SK-N-SH (cell line): Measurements from ENCODE around the gene FBXL7. TPM values are rescaled to one million over a fixed set of nuclear protein-coding genes. Genes with fewer than 3 reads are reported as not detected.

ENCODE experiments used
- CTCF ChIA-PET: fragments of 300-600, 350-600 bp; formaldehyde crosslinking; extraction: SDS; loops from one replicate; lab custom pipeline; 2021; lab: Yijun Ruan, JAX
- POLR2A ChIA-PET: fragments of 350-600 bp; sonication (Branson Sonifier 250); formaldehyde crosslinking; extraction: SDS; loops from one replicate; lab custom pipeline; 2020; ENCODE audit warnings: antibody characterized with exemption, inconsistent platforms; lab: Yijun Ruan, JAX
- DNase-seq: peaks from one replicate; pipeline ENCODE4 v3.0.0; 2012
- H2AFZ ChIP-seq: fragments of 200-600 bp; sonication (generic); 2 replicates; pipeline ENCODE4 v1.8.1; 2016; ENCODE audit warnings: antibody characterized with exemption, mild to moderate bottlenecking, low read depth
- H3F3A ChIP-seq: fragments of 200-600 bp; sonication (generic); replicated peaks from 2 replicates; pipeline ENCODE3; 2016; ENCODE audit warnings: antibody characterized with exemption, mild to moderate bottlenecking; ENCODE audit not compliant: insufficient read depth
- H3K27ac ChIP-seq, 2 experiments: fragments of 200-500 bp in 1 of 2; fragments of 200-600 bp in 1 of 2; sonication (Bioruptor generic) in 1 of 2; sonication (generic), shearing (Covaris generic) in 1 of 2; 2 replicates each; pipeline versions ENCODE4 v1.5.1 to v1.6.1; 2014 to 2016; ENCODE audit warnings: low read depth in 2 of 2, inconsistent platforms in 1 of 2, low read length in 1 of 2, mild to moderate bottlenecking in 1 of 2, mixed read lengths in 1 of 2
- H3K27me3 ChIP-seq: fragments of 200-600 bp; sonication (generic), shearing (Covaris generic); 2 replicates; pipeline ENCODE4 v1.6.1; 2016; ENCODE audit warnings: mixed run types; ENCODE audit not compliant: insufficient read depth
- H3K36me3 ChIP-seq, 2 experiments: fragments of 200-500 bp in 1 of 2; fragments of 200-600 bp in 1 of 2; sonication (Bioruptor generic) in 1 of 2; sonication (generic) in 1 of 2; replicated peaks in 1 of 2; 2 replicates each; pipeline versions ENCODE3 to v1.5.1; 2014 to 2016; ENCODE audit warnings: low read length in 1 of 2, mild to moderate bottlenecking in 1 of 2; ENCODE audit not compliant: insufficient read depth in 2 of 2, control insufficient read depth in 1 of 2
- H3K4me1 ChIP-seq, 2 experiments: fragments of 200-500 bp in 1 of 2; fragments of 200-600 bp in 1 of 2; sonication (Bioruptor generic) in 1 of 2; sonication (generic), shearing (Covaris generic) in 1 of 2; 2 replicates each; pipeline versions ENCODE4 v1.5.1 to v1.6.1; 2014 to 2016; ENCODE audit warnings: low read depth in 1 of 2, low read length in 1 of 2, mixed run types in 1 of 2; ENCODE audit not compliant: insufficient read depth in 2 of 2, control insufficient read depth in 1 of 2
- H3K4me2 ChIP-seq: fragments of 200-600 bp; sonication (generic), shearing (Covaris generic); 2 replicates; pipeline ENCODE4 v1.6.1; 2017; ENCODE audit warnings: mixed run types
- H3K4me3 ChIP-seq, 2 experiments: fragments of 200-500 bp in 1 of 2; fragments of 200-600 bp in 1 of 2; sonication (Bioruptor generic) in 1 of 2; sonication (generic), shearing (Covaris generic) in 1 of 2; 2 replicates each; pipeline versions ENCODE4 v1.5.1 to v1.8.1; 2014 to 2016; ENCODE audit warnings: low read depth in 2 of 2, inconsistent platforms in 1 of 2, low read length in 1 of 2, mild to moderate bottlenecking in 1 of 2, mixed read lengths in 1 of 2, moderate library complexity in 1 of 2
- H3K79me2 ChIP-seq: fragments of 200-600 bp; sonication (generic); 2 replicates; pipeline ENCODE4 v1.8.1; 2017; ENCODE audit warnings: mild to moderate bottlenecking; ENCODE audit not compliant: insufficient read depth
- H3K9ac ChIP-seq: fragments of 200-600 bp; sonication (generic); 2 replicates; pipeline ENCODE4 v1.6.1; 2017; ENCODE audit warnings: mixed run types
- H3K9me2 ChIP-seq: fragments of 200-600 bp; sonication (generic); 2 replicates; pipeline ENCODE4 v1.6.1; 2017; ENCODE audit warnings: mixed run types
- H3K9me3 ChIP-seq: fragments of 200-600 bp; sonication (generic); 2 replicates; pipeline ENCODE4 v1.6.1; 2017; ENCODE audit warnings: mixed run types, mild to moderate bottlenecking, moderate library complexity
- H4K20me1 ChIP-seq: fragments of 200-600 bp; sonication (generic); 2 replicates; pipeline ENCODE4 v1.6.1; 2017; ENCODE audit warnings: mild to moderate bottlenecking, mixed run types; ENCODE audit not compliant: insufficient read depth
- CTCF ChIP-seq: fragments of 200-600 bp; sonication (generic); IDR thresholded peaks from 2 replicates; pipeline ENCODE4 v1.6.1; 2017; ENCODE audit warnings: antibody characterized with exemption, mild to moderate bottlenecking, moderate library complexity
- EZH2phosphoT487 ChIP-seq: fragments of 200-600 bp; sonication (generic); IDR thresholded peaks from 2 replicates; pipeline ENCODE4 v1.6.1; 2017; ENCODE audit warnings: low read depth, mixed run types, mild to moderate bottlenecking, antibody characterized with exemption, moderate library complexity, borderline replicate concordance
- GABPA ChIP-seq: IDR thresholded peaks from 2 replicates; pipeline ENCODE4 v1.4.0; 2012; ENCODE audit warnings: low read depth, mild to moderate bottlenecking
- GATA2 ChIP-seq: sonication (generic); formaldehyde crosslinking; IDR thresholded peaks from 2 replicates; pipeline ENCODE4 v1.5.0; 2020; ENCODE audit warnings: mild to moderate bottlenecking, missing genetic modification reagents
- IRF3 ChIP-seq: fragments of 150-350 bp; IDR thresholded peaks from 2 replicates; pipeline ENCODE4 v1.6.1; 2016; ENCODE audit warnings: mild to moderate bottlenecking, low read depth, low read length
- JUND ChIP-seq: IDR thresholded peaks from 2 replicates; pipeline ENCODE4 v1.4.0; 2012
- MEF2A ChIP-seq: IDR thresholded peaks from 2 replicates; pipeline ENCODE4 v1.4.0; 2012; ENCODE audit warnings: low read depth, borderline replicate concordance
- PBX3 ChIP-seq: IDR thresholded peaks from 2 replicates; pipeline ENCODE4; 2012
- POLR2AphosphoS5 ChIP-seq: IDR thresholded peaks from 2 replicates; pipeline ENCODE4 v1.6.1; 2012; ENCODE audit warnings: low read depth, low read length
- RAD21 ChIP-seq: IDR thresholded peaks from 2 replicates; pipeline ENCODE4 v1.6.1; 2012; ENCODE audit warnings: mild to moderate bottlenecking, low read length
- RCOR1 ChIP-seq: fragments of 150-350 bp; IDR thresholded peaks from 2 replicates; pipeline ENCODE4 v1.6.1; 2017; ENCODE audit warnings: antibody characterized with exemption, low read length
- RFX5 ChIP-seq: IDR thresholded peaks from 2 replicates; pipeline ENCODE4 v1.6.1; 2012; ENCODE audit warnings: mild to moderate bottlenecking, improper control_type of control experiment, low read length
- SMC3 ChIP-seq: IDR thresholded peaks from 2 replicates; pipeline ENCODE4 v1.6.1; 2012; ENCODE audit warnings: low read depth, low read length, improper control_type of control experiment
- TAF1 ChIP-seq: IDR thresholded peaks from 2 replicates; pipeline ENCODE4 v1.6.1; 2012; ENCODE audit warnings: low read depth, mild to moderate bottlenecking, low read length, moderate library complexity, borderline replicate concordance
- TCF12 ChIP-seq: IDR thresholded peaks from 2 replicates; pipeline ENCODE4 v1.4.0; 2012
- USF1 ChIP-seq: IDR thresholded peaks from 2 replicates; pipeline ENCODE4 v1.4.0; 2012; ENCODE audit warnings: low read depth, borderline replicate concordance
- WGBS: methylation state at CpG from one replicate; pipeline ENCODE4 v1.1.6; 2017; ENCODE audit warnings: low lambda C conversion rate; 5-methylcytosine and 5-hydroxymethylcytosine counted together
- polyA plus RNA-seq, 3 experiments: library from polyadenylated mRNA; depleted of rRNA; stranded (reverse); fragments of >200 nt; gene quantifications; 2 replicates each; pipeline ENCODE4 v1.2.3, GENCODE V29; 2012

The FBXL7 gene
- polyA plus RNA-seq, 1 of the 3 experiments (the other 2 are of a cell fraction): 7.0 TPM

GRCh38 chr5:15786884-15787283 lies 286.9 kb downstream of the FBXL7 start:
- CTCF ChIA-PET: interaction anchor here (0.6 to 1.3 kb wide), 3 partner anchors 10 to 1474 kb away, joined by 3 read pairs; no protein-coding TSS in a partner anchor
- peaks cover 10 to 12% of the 10 kb centered on the region in 2 experiments for H3K4me1 ChIP-seq
- no peaks in the 10 kb centered on the region for H3K79me2 ChIP-seq
- no peak for TF ChIP-seq SMC3
- no peak for TF ChIP-seq RCOR1
- no peak for TF ChIP-seq GABPA
- TF ChIP-seq TCF12: no peak
- TF ChIP-seq POLR2AphosphoS5: no peak
- TF ChIP-seq TAF1: no peak
- no peak for TF ChIP-seq JUND
- TF ChIP-seq MEF2A: no peak
- TF ChIP-seq GATA2 (CRISPR knock-in tag): no peak
- no peak for TF ChIP-seq USF1
- no peak for TF ChIP-seq EZH2phosphoT487
- 87% methylated on average over 5 of the region's 5 CpGs for WGBS
- H3K27ac ChIP-seq: no peak overlapping the region; a peak in 2 of 4 replicates
- no peak overlapping the region for H3K4me3 ChIP-seq
- DNase-seq: no peak
- H3K9me3 ChIP-seq: no peaks in the 10 kb centered on the region
- H4K20me1 ChIP-seq: 0 out of 2 replicates have a peak, but pooled peaks cover 3% of the 10 kb centered on the region
- no peak overlapping the region for H3K4me2 ChIP-seq
- no peaks in the 10 kb centered on the region for H3K36me3 ChIP-seq
- no peak overlapping the region for H3K9ac ChIP-seq
- no peaks in the 10 kb centered on the region for H3F3A ChIP-seq
- H3K27me3 ChIP-seq: no peaks in the 10 kb centered on the region
- POLR2A ChIA-PET: no interaction called here
- no peaks in the 10 kb centered on the region for H3K9me2 ChIP-seq
- H2AFZ ChIP-seq: no peak overlapping the region

GRCh38 chr5:15787681-15788080 lies 287.7 kb downstream of the FBXL7 start:
- 63% methylated on average over 2 of the region's 2 CpGs for WGBS
- Histone ChIP-seq H3K4me2 (no peak overlapping the region), H3K79me2 (no peaks in the 10 kb centered on the region), H3K9ac (no peak overlapping the region), H3K9me3 (no peaks in the 10 kb centered on the region), H3K4me1 (peaks cover 12% of the 10 kb centered on the region in 2 experiments), H3K4me3 (no peak overlapping the region), H3K9me2 (no peaks in the 10 kb centered on the region), H3F3A (no peaks in the 10 kb centered on the region), H2AFZ (no peak overlapping the region), H4K20me1 (0 out of 2 replicates have a peak, but pooled peaks cover 3% of the 10 kb centered on the region), H3K27ac (peak overlapping the region in 1 of 2 experiments; percentile 6; a peak in 2 of 4 replicates), H3K36me3 (no peaks in the 10 kb centered on the region), H3K27me3 (no peaks in the 10 kb centered on the region)
- no peak for DNase-seq
- ChIA-PET CTCF (interaction anchor here (1.0 to 1.3 kb wide), 2 partner anchors 9 to 37 kb away, joined by 3 to 4 read pairs; no protein-coding TSS in a partner anchor), POLR2A (no interaction called here)
- TF ChIP-seq RAD21 (no peak), CTCF (no peak), TCF12 (peak; percentile 7; the same call in 1 of the 2 replicates), GABPA (no peak), PBX3 (peak; percentile 38; the same call in 1 of the 2 replicates), RFX5 (no peak), IRF3 (no peak)
